ENCODE results near the gene SAE1.

The SAE1 gene

GRCh38 chr19:47111682-47112165 is 18.9 kb upstream of the SAE1 start:
- TF ChIP-seq, protein P1, sequence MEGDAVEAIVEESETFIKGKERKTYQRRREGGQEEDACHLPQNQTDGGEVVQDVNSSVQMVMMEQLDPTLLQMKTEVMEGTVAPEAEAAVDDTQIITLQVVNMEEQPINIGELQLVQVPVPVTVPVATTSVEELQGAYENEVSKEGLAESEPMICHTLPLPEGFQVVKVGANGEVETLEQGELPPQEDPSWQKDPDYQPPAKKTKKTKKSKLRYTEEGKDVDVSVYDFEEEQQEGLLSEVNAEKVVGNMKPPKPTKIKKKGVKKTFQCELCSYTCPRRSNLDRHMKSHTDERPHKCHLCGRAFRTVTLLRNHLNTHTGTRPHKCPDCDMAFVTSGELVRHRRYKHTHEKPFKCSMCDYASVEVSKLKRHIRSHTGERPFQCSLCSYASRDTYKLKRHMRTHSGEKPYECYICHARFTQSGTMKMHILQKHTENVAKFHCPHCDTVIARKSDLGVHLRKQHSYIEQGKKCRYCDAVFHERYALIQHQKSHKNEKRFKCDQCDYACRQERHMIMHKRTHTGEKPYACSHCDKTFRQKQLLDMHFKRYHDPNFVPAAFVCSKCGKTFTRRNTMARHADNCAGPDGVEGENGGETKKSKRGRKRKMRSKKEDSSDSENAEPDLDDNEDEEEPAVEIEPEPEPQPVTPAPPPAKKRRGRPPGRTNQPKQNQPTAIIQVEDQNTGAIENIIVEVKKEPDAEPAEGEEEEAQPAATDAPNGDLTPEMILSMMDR (IDR thresholded peaks at IDR 0.05; ENCODE audit: low read depth, low read length), result no peak
- no peak for DNase-seq (ENCODE audit: extremely low read depth, low read depth)

GRCh38 chr19:47112166-47112996 is 18.3 kb upstream of the SAE1 start:
- TF ChIP-seq, protein P1 (IDR thresholded peaks at IDR 0.05; ENCODE audit: low read depth, low read length), result no peak
- peak; percentile 84 for DNase-seq (ENCODE audit: extremely low read depth, low read depth)

- DNase-seq (ENCODE audit: extremely low read depth, low read depth), result peak; percentile 99
- TF ChIP-seq, protein P1 (IDR thresholded peaks at IDR 0.05; ENCODE audit: low read depth, low read length), result no peak
Measured at GRCh38 chr19:47112997-47113849, 17.4 kb upstream of the SAE1 start, which contains the start of gene ZC3H4. Gene ZC3H4 (minus strand): TSS chr19:47113776. CDS start chr19:47112584, 1,192 bp downstream.

DNA sequence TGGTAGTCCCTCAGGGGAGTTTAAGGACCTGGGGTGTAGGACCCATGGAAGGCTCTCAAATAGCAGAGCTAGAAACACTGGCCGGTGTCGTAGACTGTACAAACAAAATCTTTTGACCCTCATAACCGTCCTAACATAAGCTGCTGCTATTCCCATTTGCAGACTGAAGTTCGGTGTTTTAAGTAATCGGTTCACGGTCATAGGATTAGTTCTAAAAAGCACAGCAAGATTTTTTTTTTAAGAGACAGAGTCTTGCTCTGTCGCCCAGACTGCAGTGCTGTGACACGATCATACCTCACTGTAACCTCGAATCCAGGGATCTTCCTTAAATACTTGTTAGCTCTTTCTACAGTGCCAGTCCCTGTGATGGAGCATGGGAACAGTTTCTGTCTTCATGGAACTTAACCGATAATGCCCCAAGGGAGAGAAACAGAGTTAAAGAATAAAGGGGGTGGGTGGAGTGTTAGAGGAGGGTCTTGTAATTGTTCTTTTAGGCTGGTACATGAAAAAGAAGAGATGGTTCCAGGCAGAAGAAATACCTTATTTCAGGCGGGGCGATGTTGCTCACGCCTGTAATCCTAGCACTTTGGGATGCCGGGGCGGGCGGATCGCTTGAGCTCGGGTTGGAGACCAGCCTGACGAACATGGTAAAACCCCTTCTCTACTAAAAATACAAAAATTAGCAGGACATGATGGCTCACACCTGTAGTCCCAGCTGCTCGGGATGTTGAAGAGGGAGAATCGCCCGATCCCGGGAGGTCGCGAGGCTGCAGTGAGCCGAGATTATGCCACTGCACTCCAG is 16.6 kb upstream of the SAE1 start:
- DNase-seq (ENCODE audit: extremely low read depth, low read depth), result no peak
- TF ChIP-seq, protein P1 (IDR thresholded peaks at IDR 0.05; ENCODE audit: low read depth, low read length), result no peak

GRCh38 chr19:47120470-47121067 is 10.1 kb upstream of the SAE1 start:
- TF ChIP-seq, protein P1 (IDR thresholded peaks at IDR 0.05; ENCODE audit: low read depth, low read length), result no peak
- no peak for DNase-seq (ENCODE audit: extremely low read depth, low read depth)

DNA sequence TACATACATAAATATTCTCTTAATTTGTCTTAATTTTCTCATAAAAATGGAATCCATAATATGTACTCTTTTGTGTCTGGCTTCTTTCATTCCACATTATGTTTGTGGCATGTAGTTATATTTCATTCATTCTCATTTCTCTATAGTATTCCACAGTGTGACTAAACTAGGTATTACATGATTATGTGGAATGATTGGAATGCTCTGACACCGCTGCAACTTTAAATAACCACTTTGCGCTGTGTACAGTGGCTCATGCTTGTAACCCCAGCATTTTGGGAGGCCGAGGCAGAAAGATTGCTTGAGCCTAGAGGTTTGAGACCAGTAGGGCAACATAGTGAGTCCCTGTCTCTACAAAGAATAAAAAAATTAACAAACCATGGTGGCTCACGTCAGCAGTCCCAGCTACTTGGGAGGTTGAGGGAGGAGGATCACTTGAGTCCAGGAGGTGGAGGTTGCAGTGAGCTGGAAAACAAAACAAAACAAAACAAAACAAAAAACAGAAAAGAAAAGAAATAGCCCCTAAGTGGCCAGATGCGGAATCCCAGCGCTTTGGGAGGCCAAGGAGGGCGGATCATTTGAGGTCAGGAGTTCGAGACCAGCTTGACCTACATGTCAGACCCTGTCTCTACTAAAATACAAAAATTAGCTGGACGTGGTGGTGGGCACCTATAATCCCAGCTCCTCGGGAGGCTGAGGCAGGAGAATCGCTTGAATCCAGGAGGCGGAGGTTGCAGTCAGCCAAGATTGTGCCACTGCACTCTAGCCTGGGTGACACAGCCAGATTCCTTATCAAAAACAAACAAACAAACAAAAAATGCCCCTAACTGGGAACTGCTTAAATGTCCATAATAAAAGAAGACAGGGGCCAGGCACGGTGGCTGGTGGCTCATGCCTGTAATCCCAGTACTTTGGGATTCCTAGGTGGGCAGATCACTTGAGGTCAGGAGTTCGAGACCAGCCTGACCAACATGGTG is 8.0 kb upstream of the SAE1 start:
- no peak for DNase-seq (ENCODE audit: extremely low read depth, low read depth)
- TF ChIP-seq, protein P1 (IDR thresholded peaks at IDR 0.05; ENCODE audit: low read depth, low read length), result no peak
